ENCODE data around the gene FCER2.
"Not testable (repeated sequence)": the region's sequence is repeated elsewhere in the genome, so short reads cannot be mapped to it uniquely, and the experiment has no call there.

FCER2 gene

GRCh38 chr19:7701654-7702457 lies at the start of gene FCER2:
FCER2 (minus strand) TSS chr19:7702131; CDS start chr19:7699760, 2,371 bp downstream.
- DNase-seq, result no peak

- peak; percentile 41 for DNase-seq
These were observed 49.3 kb upstream of the FCER2 start for GRCh38 chr19:7751157-7751783.

GRCh38 chr19:7748756-7749155 lies 46.8 kb upstream of the FCER2 start:
- DNase-seq, result peak; percentile 1

GRCh38 chr19:7748171-7748570 lies 46.2 kb upstream of the FCER2 start:
- DNase-seq, result no peak

- DNase-seq, result no peak
These were observed 45.3 kb upstream of the FCER2 start, which contains the start of gene CD209 for GRCh38 chr19:7746903-7747884. CD209 (minus strand) TSS chr19:7747534; CDS start chr19:7747511, 23 bp downstream.

- not testable (repeated sequence) for DNase-seq
These were observed 44.4 kb upstream of the FCER2 start for GRCh38 chr19:7746306-7746705.

GRCh38 chr19:7744871-7745650 lies 43.1 kb upstream of the FCER2 start:
- DNase-seq, result no peak

- DNase-seq, result no peak
These were observed 42.4 kb upstream of the FCER2 start for GRCh38 chr19:7744199-7744786.

GRCh38 chr19:7743425-7743841 lies 41.5 kb upstream of the FCER2 start:
- no peak for DNase-seq

GRCh38 chr19:7742991-7743390 lies 41.1 kb upstream of the FCER2 start:
- DNase-seq, result no peak

- no peak for DNase-seq
These were observed 40.6 kb upstream of the FCER2 start for GRCh38 chr19:7742575-7742974.

- DNase-seq, result no peak
These were observed 38.7 kb upstream of the FCER2 start for GRCh38 chr19:7740682-7741054.

GRCh38 chr19:7739801-7740681 lies 38.1 kb upstream of the FCER2 start:
- DNase-seq, result no peak

GRCh38 chr19:7739211-7739755 lies 37.4 kb upstream of the FCER2 start:
- DNase-seq, result no peak

- no peak for DNase-seq
These were observed 36.1 kb upstream of the FCER2 start for GRCh38 chr19:7738023-7738422.

- DNase-seq, result no peak
These were observed 35.3 kb upstream of the FCER2 start for GRCh38 chr19:7737215-7737614.

- DNase-seq, result no peak
These were observed 34.2 kb upstream of the FCER2 start for GRCh38 chr19:7736148-7736547.

- no peak for DNase-seq
These were observed 32.6 kb upstream of the FCER2 start for GRCh38 chr19:7734220-7735203.

- no peak for DNase-seq
These were observed 31.4 kb upstream of the FCER2 start for GRCh38 chr19:7733376-7733775.

Measured in activated CD4-positive, CD25-positive, alpha-beta regulatory T cell treated with anti-CD3 and anti-CD28 coated beads, Interleukin-2, amount 50 U/mL, for 72 hours (primary cell).